Fibroblast of lung (primary cell): ENCODE measurements around the gene SUFU. TPM values are rescaled to one million over a fixed set of nuclear protein-coding genes. Genes with fewer than 3 reads are reported as not detected.

Experiments
- DNase-seq, 2 donors: peaks; one replicate each; pipeline versions ENCODE4 v3.0.0 to v3.0.0-alpha.2; 2010; ENCODE audit warnings: low read depth in 2 of 2
- H2AFZ ChIP-seq: 2 replicates; pipeline ENCODE4 v1.5.1; 2012; ENCODE audit warnings: low read length, control low read depth, inconsistent platforms
- H3K27ac ChIP-seq: 2 replicates; pipeline ENCODE4 v1.5.1; 2011; ENCODE audit warnings: low read length, control low read depth; ENCODE audit not compliant: insufficient read depth
- H3K27me3 ChIP-seq: 2 replicates; pipeline ENCODE4 v1.5.1; 2011; ENCODE audit warnings: mild to moderate bottlenecking, low read length; ENCODE audit not compliant: control insufficient read depth, insufficient read depth
- H3K36me3 ChIP-seq: 2 replicates; pipeline ENCODE4 v1.5.1; 2011; ENCODE audit warnings: low read length; ENCODE audit not compliant: control insufficient read depth, insufficient read depth
- H3K4me1 ChIP-seq: 2 replicates; pipeline ENCODE4 v1.5.1; 2011; ENCODE audit warnings: low read length; ENCODE audit not compliant: control insufficient read depth, insufficient read depth; ENCODE audit errors: extremely low read depth
- H3K4me2 ChIP-seq: 2 replicates; pipeline ENCODE4 v1.5.1; 2011; ENCODE audit warnings: low read length, control low read depth; ENCODE audit not compliant: insufficient read depth; ENCODE audit errors: extremely low read depth
- H3K4me3 ChIP-seq, 4 experiments: fragments of 200-600 bp in 1 of 4; sonication (generic) in 1 of 4; replicated peaks in 1 of 4; 2 replicates each; pipeline ENCODE4 v1.5.1; 2011 to 2016; ENCODE audit warnings: low read length in 4 of 4, low read depth in 3 of 4, mild to moderate bottlenecking in 3 of 4, control low read depth in 2 of 4, inconsistent platforms in 1 of 4, mixed read lengths in 1 of 4; ENCODE audit not compliant: insufficient read depth in 1 of 4; ENCODE audit errors: control extremely low read depth in 1 of 4
- H3K79me2 ChIP-seq: 2 replicates; pipeline ENCODE4 v1.5.1; 2012; ENCODE audit warnings: mild to moderate bottlenecking, low read length, inconsistent platforms; ENCODE audit not compliant: control insufficient read depth, insufficient read depth
- H3K9ac ChIP-seq: 2 replicates; pipeline ENCODE4 v1.5.1; 2011; ENCODE audit warnings: mild to moderate bottlenecking, low read length, control low read depth; ENCODE audit not compliant: insufficient read depth
- H3K9me3 ChIP-seq: 2 replicates; pipeline ENCODE4 v1.5.1; 2012; ENCODE audit warnings: low read depth, low read length; ENCODE audit not compliant: control insufficient read depth, insufficient read depth
- H4K20me1 ChIP-seq: 2 replicates; pipeline ENCODE4 v1.5.1; 2011; ENCODE audit warnings: low read length; ENCODE audit not compliant: control insufficient read depth, insufficient read depth; ENCODE audit errors: extremely low read depth
- CTCF ChIP-seq, 2 donors: IDR thresholded peaks in 1 of 2; conservative IDR thresholded peaks in 1 of 2; 1 replicate in 1 of 2; 2 replicates in 1 of 2; pipeline ENCODE4 v1.5.1; 2011 to 2012; ENCODE audit warnings: low read length in 2 of 2, control low read depth in 1 of 2, inconsistent platforms in 1 of 2, low read depth in 1 of 2, mild to moderate bottlenecking in 1 of 2
- EZH2 ChIP-seq: IDR thresholded peaks from 2 replicates; pipeline ENCODE4 v1.5.1; 2012; ENCODE audit warnings: low read length, control low read depth, mild to moderate bottlenecking; ENCODE audit errors: missing control alignments
- polyA plus RNA-seq, 2 donors: library from polyadenylated mRNA; depleted of rRNA in 1 of 2; stranded (reverse) in 1 of 2; unstranded in 1 of 2; fragments of >200 nt; gene quantifications; 2 replicates each; pipeline ENCODE4 v1.2.1, GENCODE V29; 2011 to 2012; ENCODE audit warnings: missing spikeins in 1 of 2
- total RNA-seq: library from RNA; depleted of rRNA; stranded (reverse); fragments of >200 nt; gene quantifications from 2 replicates; pipeline ENCODE4 v1.2.1, GENCODE V29; 2014

SUFU gene
- total and polyA plus RNA-seq, 2 donors (not counting 1 experiment from before 2014, with no cell fraction given): 4.3 to 5.6 TPM

GRCh38 chr10:102480396-102480795 is 23.4 kb upstream of the SUFU start:
- H3K36me3 ChIP-seq: peaks cover 25% of the 10 kb centered on the region
- H3K4me3 ChIP-seq: no peak overlapping the region
- DNase-seq: no peak
- H3K27ac ChIP-seq: no peak overlapping the region
- no peak overlapping the region for H3K9ac ChIP-seq
- no peak for TF ChIP-seq CTCF (conservative IDR thresholded peaks at IDR 0.05 in 1 of 2, IDR thresholded peaks at IDR 0.05 in 1 of 2; ENCODE audit: low read depth in 1 of 2, low read length in 2 of 2)
- TF ChIP-seq EZH2: no peak
- H3K4me2 ChIP-seq: no peak overlapping the region
- H3K9me3 ChIP-seq: no peaks in the 10 kb centered on the region
- H2AFZ ChIP-seq: no peak overlapping the region
- H3K79me2 ChIP-seq: no peaks in the 10 kb centered on the region
- H3K27me3 ChIP-seq: no peaks in the 10 kb centered on the region
- no peaks in the 10 kb centered on the region for H4K20me1 ChIP-seq
- H3K4me1 ChIP-seq: no peaks in the 10 kb centered on the region

GRCh38 chr10:102484021-102484420 is 19.8 kb upstream of the SUFU start:
- no peak overlapping the region for H2AFZ ChIP-seq
- TF ChIP-seq CTCF (conservative IDR thresholded peaks at IDR 0.05 in 1 of 2, IDR thresholded peaks at IDR 0.05 in 1 of 2; ENCODE audit: low read depth in 1 of 2, low read length in 2 of 2) (no peak), EZH2 (no peak)
- no peak overlapping the region for H3K27ac ChIP-seq
- no peak overlapping the region for H3K4me2 ChIP-seq
- no peaks in the 10 kb centered on the region for H4K20me1 ChIP-seq
- H3K9ac ChIP-seq: no peak overlapping the region
- H3K9me3 ChIP-seq: no peaks in the 10 kb centered on the region
- peaks cover 39% of the 10 kb centered on the region for H3K36me3 ChIP-seq
- no peaks in the 10 kb centered on the region for H3K27me3 ChIP-seq
- DNase-seq: no peak
- H3K79me2 ChIP-seq: no peaks in the 10 kb centered on the region
- H3K4me3 ChIP-seq: no peak overlapping the region
- H3K4me1 ChIP-seq: no peaks in the 10 kb centered on the region

GRCh38 chr10:102485093-102485784 is 18.5 kb upstream of the SUFU start:
- peaks cover 34% of the 10 kb centered on the region for H3K36me3 ChIP-seq
- no peaks in the 10 kb centered on the region for H3K27me3 ChIP-seq

More at GRCh38 chr10:102485093-102485784, 18.5 kb upstream of the SUFU start:
- Histone ChIP-seq H3K27ac (no peak overlapping the region), H3K4me1 (no peaks in the 10 kb centered on the region), H3K9ac (no peak overlapping the region), H4K20me1 (no peaks in the 10 kb centered on the region), H3K9me3 (no peaks in the 10 kb centered on the region), H3K4me3 (no peak overlapping the region), H3K4me2 (no peak overlapping the region), H3K79me2 (no peaks in the 10 kb centered on the region), H2AFZ (no peak overlapping the region)
- no peak for DNase-seq
- no peak for TF ChIP-seq EZH2
- no peak for TF ChIP-seq CTCF (conservative IDR thresholded peaks at IDR 0.05 in 1 of 2, IDR thresholded peaks at IDR 0.05 in 1 of 2; ENCODE audit: low read depth in 1 of 2, low read length in 2 of 2)
